Breast epithelium (tissue), 4 donors: Measurements from ENCODE around the gene FAM193A. TPM values are rescaled to one million over a fixed set of nuclear protein-coding genes. Genes with fewer than 3 reads are reported as not detected.
"Not testable (repeated sequence)": the region's sequence is repeated elsewhere in the genome, so short reads cannot be mapped to it uniquely, and the experiment has no call there.

Experiments
- DNase-seq, 2 donors: peaks; one replicate each; pipeline ENCODE4 v3.0.0-alpha.2; 2019; ENCODE audit warnings: low spot score in 2 of 2
- H3K27ac ChIP-seq, 2 donors: fragments of 200-600 bp; sonication (generic) in 1 of 2; one replicate each; pipeline ENCODE4 v1.5.1; 2016 to 2019; ENCODE audit warnings: mild to moderate bottlenecking in 1 of 2
- H3K27me3 ChIP-seq, 2 donors: fragments of 200-600 bp; sonication (generic) in 1 of 2; one replicate each; pipeline versions ENCODE4 v1.5.1 to v1.6.0; 2017 to 2019; ENCODE audit warnings: control low read depth in 1 of 2, mild to moderate bottlenecking in 1 of 2
- H3K36me3 ChIP-seq: fragments of 200-600 bp; one replicate; pipeline ENCODE4 v1.5.1; 2019
- H3K4me1 ChIP-seq, 2 donors: fragments of 200-600 bp; sonication (generic); one replicate each; pipeline ENCODE4 v1.5.1; 2016 to 2019; ENCODE audit warnings: control low read depth in 1 of 2
- H3K4me3 ChIP-seq, 3 donors: fragments of 200-600 bp; sonication (generic); 1 replicate in 2 of 3; 2 replicates in 1 of 3; pipeline ENCODE4 v1.5.1; 2016 to 2019; ENCODE audit warnings: mild to moderate bottlenecking in 3 of 3, moderate library complexity in 2 of 3
- H3K9me3 ChIP-seq, 2 donors: fragments of 200-600 bp; sonication (generic) in 1 of 2; one replicate each; pipeline ENCODE4 v1.5.1; 2016 to 2019; ENCODE audit warnings: control low read depth in 1 of 2
- POLR2A ChIP-seq: fragments of 450-650 bp; IDR thresholded peaks from one replicate; pipeline ENCODE4 v1.6.1; 2016; ENCODE audit warnings: antibody characterized with exemption, mild to moderate bottlenecking, moderate library complexity
- POLR2AphosphoS5 ChIP-seq, 3 donors: sonication (generic); formaldehyde crosslinking; IDR thresholded peaks; one replicate each; pipeline ENCODE4 v1.6.1; 2017; ENCODE audit warnings: antibody characterized with exemption in 3 of 3
- intact Hi-C: fragments of 100-400 bp; cut with DNase I; formaldehyde crosslinking; loops from one replicate; pipeline ENCODE4 v1.15.1; 2023; ENCODE audit warnings: low total_unique reads
- total RNA-seq, 3 donors: library from RNA; depleted of rRNA; stranded (reverse); fragments of >200 nt; gene quantifications; one replicate each; pipeline ENCODE4 v1.1.0, GENCODE V29; 2016
- TF ChIP-seq, protein P1 (sequence below), 3 donors: fragments of 450-650 bp; IDR thresholded peaks; one replicate each; pipeline ENCODE4 v1.5.1; 2016 to 2017; ENCODE audit warnings: antibody characterized with exemption in 3 of 3, mild to moderate bottlenecking in 3 of 3, moderate library complexity in 3 of 3

The FAM193A gene
- total RNA-seq, 3 donors from 2014 or later, result 24.5 to 26.5 (median 24.7) TPM

GRCh38 chr4:2762048-2762447, 225.6 kb downstream of the FAM193A start:
- H3K4me3 ChIP-seq, result no peak overlapping the region
- peak overlapping the region in 1 of 2 donors; percentile 55 for H3K27ac ChIP-seq
- no peaks in the 10 kb centered on the region for H3K27me3 ChIP-seq
- peaks cover 0 to 4% of the 10 kb centered on the region in 2 donors for H3K4me1 ChIP-seq
- TF ChIP-seq, protein P1, sequence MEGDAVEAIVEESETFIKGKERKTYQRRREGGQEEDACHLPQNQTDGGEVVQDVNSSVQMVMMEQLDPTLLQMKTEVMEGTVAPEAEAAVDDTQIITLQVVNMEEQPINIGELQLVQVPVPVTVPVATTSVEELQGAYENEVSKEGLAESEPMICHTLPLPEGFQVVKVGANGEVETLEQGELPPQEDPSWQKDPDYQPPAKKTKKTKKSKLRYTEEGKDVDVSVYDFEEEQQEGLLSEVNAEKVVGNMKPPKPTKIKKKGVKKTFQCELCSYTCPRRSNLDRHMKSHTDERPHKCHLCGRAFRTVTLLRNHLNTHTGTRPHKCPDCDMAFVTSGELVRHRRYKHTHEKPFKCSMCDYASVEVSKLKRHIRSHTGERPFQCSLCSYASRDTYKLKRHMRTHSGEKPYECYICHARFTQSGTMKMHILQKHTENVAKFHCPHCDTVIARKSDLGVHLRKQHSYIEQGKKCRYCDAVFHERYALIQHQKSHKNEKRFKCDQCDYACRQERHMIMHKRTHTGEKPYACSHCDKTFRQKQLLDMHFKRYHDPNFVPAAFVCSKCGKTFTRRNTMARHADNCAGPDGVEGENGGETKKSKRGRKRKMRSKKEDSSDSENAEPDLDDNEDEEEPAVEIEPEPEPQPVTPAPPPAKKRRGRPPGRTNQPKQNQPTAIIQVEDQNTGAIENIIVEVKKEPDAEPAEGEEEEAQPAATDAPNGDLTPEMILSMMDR (IDR thresholded peaks at IDR 0.05), result no peak
- no peak for TF ChIP-seq POLR2A
- no peak for TF ChIP-seq POLR2AphosphoS5 (IDR thresholded peaks at IDR 0.05)
- no peak for DNase-seq
- no peaks in the 10 kb centered on the region for H3K9me3 ChIP-seq
- H3K36me3 ChIP-seq, result no peaks in the 10 kb centered on the region
- intact Hi-C loops, result loop anchor here (2.0 to 10.0 kb wide), 2 partner anchors 267 to 1253 kb away; no protein-coding TSS in a partner anchor

GRCh38 chr4:2762486-2763370, 226.3 kb downstream of the FAM193A start:
- H3K4me1 ChIP-seq, H3K27ac ChIP-seq, DNase-seq, H3K9me3 ChIP-seq, H3K36me3 ChIP-seq, H3K27me3 ChIP-seq: not testable (repeated sequence)
- intact Hi-C loops, result loop anchor here (2.0 to 10.0 kb wide), 2 partner anchors 266 to 1252 kb away; no protein-coding TSS in a partner anchor
- H3K4me3 ChIP-seq, result peak overlapping the region in 1 of 3 donors; percentile 69

DNA sequence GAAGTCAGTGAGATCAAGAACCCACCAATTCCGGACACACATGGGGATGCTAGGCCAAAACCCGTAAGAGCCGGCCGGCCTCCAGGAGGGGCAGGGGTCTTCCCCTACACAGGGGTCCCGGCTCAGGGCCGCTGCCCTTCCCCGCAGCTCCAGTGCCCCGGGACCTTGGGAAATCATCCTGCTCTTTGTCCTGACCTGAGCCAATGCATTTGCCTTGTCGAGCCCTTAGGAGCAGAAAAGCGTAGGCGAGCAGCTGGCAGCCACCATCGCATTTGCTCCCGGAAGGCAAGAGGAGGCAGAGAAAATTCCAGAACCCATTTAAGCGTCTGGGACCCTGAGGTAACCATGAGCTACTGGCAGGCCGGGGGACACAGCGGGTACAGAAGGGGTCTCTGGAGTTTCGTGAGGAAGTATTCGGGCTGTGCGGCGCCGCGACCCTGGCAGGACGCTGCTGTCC, 227.1 kb downstream of the FAM193A start:
- peak in 1 of 2 donors; percentile 50 for DNase-seq
- peak overlapping the region; percentile 51 to 93 (median 69) for H3K4me3 ChIP-seq
- no peaks in the 10 kb centered on the region for H3K36me3 ChIP-seq
- peaks cover 0 to 4% of the 10 kb centered on the region in 2 donors for H3K4me1 ChIP-seq
- H3K27me3 ChIP-seq, result no peaks in the 10 kb centered on the region
- H3K9me3 ChIP-seq, result no peaks in the 10 kb centered on the region
- peak overlapping the region; percentile 61 to 93 for H3K27ac ChIP-seq
- intact Hi-C loops, result loop anchor here (2.0 to 10.0 kb wide), 2 partner anchors 265 to 1251 kb away; no protein-coding TSS in a partner anchor
- TF ChIP-seq, protein P1 (IDR thresholded peaks at IDR 0.05), result no peak
- TF ChIP-seq POLR2A (no peak), POLR2AphosphoS5 (IDR thresholded peaks at IDR 0.05) (no peak)

GRCh38 chr4:2765832-2766526, 229.5 kb downstream of the FAM193A start:
- no peak for DNase-seq

More at GRCh38 chr4:2765832-2766526, 229.5 kb downstream of the FAM193A start:
- H3K4me3 ChIP-seq, result no peak overlapping the region
- no peak overlapping the region for H3K27ac ChIP-seq
- H3K4me1 ChIP-seq, result peaks cover 0 to 4% of the 10 kb centered on the region in 2 donors
- intact Hi-C loops, result loop anchor here (10.0 kb wide), 1 partner anchor 1249 kb away; no protein-coding TSS in a partner anchor
- no peaks in the 10 kb centered on the region for H3K36me3 ChIP-seq
- no peaks in the 10 kb centered on the region for H3K27me3 ChIP-seq
- H3K9me3 ChIP-seq, result no peaks in the 10 kb centered on the region
- TF ChIP-seq, protein P1 (IDR thresholded peaks at IDR 0.05), result no peak
- no peak for TF ChIP-seq POLR2A
- no peak for TF ChIP-seq POLR2AphosphoS5 (IDR thresholded peaks at IDR 0.05)
